RWPE1 (cell line): ENCODE data around the gene POLR2B.

ENCODE experiments used
- CTCF ChIA-PET: fragments of 350-600 bp; sonication (Branson Sonifier 250); formaldehyde crosslinking; extraction: SDS; loops from one replicate; lab custom pipeline; 2021; lab: Yijun Ruan, JAX
- POLR2A ChIA-PET: fragments of 400-600 bp; formaldehyde crosslinking; extraction: SDS; loops from one replicate; lab custom pipeline; 2020; ENCODE audit warnings: antibody characterized with exemption; ENCODE audit not compliant: low non-redundant PET; lab: Yijun Ruan, JAX
- DNase-seq: peaks from one replicate; pipeline ENCODE4 v3.0.0; 2012; ENCODE audit warnings: low spot score
- H3K27ac ChIP-seq: fragments of 450-650 bp; 2 replicates; pipeline ENCODE4 v1.5.1; 2017
- CTCF ChIP-seq: fragments of 450-650 bp; conservative IDR thresholded peaks from 2 replicates; pipeline ENCODE4 v1.5.1; 2017; ENCODE audit warnings: low read depth, mild to moderate bottlenecking

The POLR2B gene

GRCh38 chr4:57075367-57075766, 96.7 kb downstream of the POLR2B start:
- CTCF ChIA-PET: no interaction called here

GRCh38 chr4:57076646-57077045, 98.0 kb downstream of the POLR2B start:
- no peak for DNase-seq
- H3K27ac ChIP-seq: peak overlapping the region; percentile 16; the same call in 1 of the 2 replicates
- TF ChIP-seq CTCF: no peak
- CTCF ChIA-PET: no interaction called here
- POLR2A ChIA-PET: no interaction called here

More at GRCh38 chr4:57075367-57075766, 96.7 kb downstream of the POLR2B start:
- H3K27ac ChIP-seq: no peak overlapping the region
- no peak for DNase-seq
- POLR2A ChIA-PET: no interaction called here
- TF ChIP-seq CTCF: no peak

- H3K27ac ChIP-seq: peak overlapping the region; percentile 77
- TF ChIP-seq CTCF: no peak
- CTCF ChIA-PET: interaction anchor here (0.6 kb wide), 1 partner anchor 155 kb away, joined by 3 read pairs; no protein-coding TSS in a partner anchor
- DNase-seq: peak; percentile 86
- POLR2A ChIA-PET: interaction anchor here (0.8 kb wide), 1 partner anchor 24 kb away, joined by 3 read pairs; no protein-coding TSS in a partner anchor
Observed at GRCh38 chr4:57077550-57078343, 99.1 kb downstream of the POLR2B start.

- peak; percentile 74 for DNase-seq
- ChIA-PET CTCF (no interaction called here), POLR2A (no interaction called here)
- no peak for TF ChIP-seq CTCF
- peak overlapping the region; percentile 90 for H3K27ac ChIP-seq
Observed at GRCh38 chr4:57078685-57079521, 100.2 kb downstream of the POLR2B start.
